GM10266 (cell line): ENCODE measurements around the gene DOCK3.

ENCODE experiments used
- DNase-seq: peaks from one replicate; pipeline ENCODE4 v3.0.0; 2012; ENCODE audit errors: extremely low spot score
- CTCF ChIP-seq: IDR thresholded peaks from 2 replicates; pipeline ENCODE4 v1.5.1; 2012; ENCODE audit warnings: mild to moderate bottlenecking, low read depth; ENCODE audit not compliant: control insufficient read depth, insufficient read depth; ENCODE audit errors: missing control alignments

The DOCK3 gene

GRCh38 chr3:50630877-50631276, 43.9 kb upstream of the DOCK3 start:
- no peak for DNase-seq
- no peak for TF ChIP-seq CTCF

GRCh38 chr3:50632450-50632849, 42.3 kb upstream of the DOCK3 start:
- DNase-seq = no peak
- TF ChIP-seq CTCF = no peak

- DNase-seq = no peak
- TF ChIP-seq CTCF = no peak
These were observed 41.4 kb upstream of the DOCK3 start for GRCh38 chr3:50633230-50633790.

GRCh38 chr3:50635066-50635465, 39.7 kb upstream of the DOCK3 start:
- DNase-seq = no peak
- no peak for TF ChIP-seq CTCF

GRCh38 chr3:50637011-50637410, 37.7 kb upstream of the DOCK3 start:
- no peak for TF ChIP-seq CTCF
- DNase-seq = no peak

GRCh38 chr3:50637945-50638344, 36.8 kb upstream of the DOCK3 start:
- DNase-seq = no peak
- TF ChIP-seq CTCF = no peak

GRCh38 chr3:50639055-50639494, 35.7 kb upstream of the DOCK3 start:
- no peak for DNase-seq
- TF ChIP-seq CTCF = no peak
